A673 (cell line): Measurements from ENCODE around the gene NHERF1. TPM values are rescaled to one million over a fixed set of nuclear protein-coding genes. Genes with fewer than 3 reads are reported as not detected.

Source experiments
- BruUV-seq: library from RNA; stranded (reverse); fragments of 400-500 nt; replicated peaks from 2 replicates; lab custom pipeline; 2021; lab: Mats Ljungman, UMichigan
- CTCF ChIA-PET: fragments of 300-600 bp; sonication (Branson Sonifier 250); formaldehyde crosslinking; loops from one replicate; lab custom pipeline; 2022; ENCODE audit warnings: antibody characterized with exemption; lab: Charles Lee
- POLR2A ChIA-PET: fragments of 300-600 bp; sonication (Branson Sonifier 250); formaldehyde crosslinking; loops from one replicate; lab custom pipeline; 2022; ENCODE audit warnings: antibody characterized with exemption; ENCODE audit not compliant: low non-redundant PET; lab: Charles Lee
- DNase-seq: peaks from one replicate; pipeline ENCODE4 v3.0.0-alpha.2; 2015; ENCODE audit warnings: low spot score
- H3K27ac ChIP-seq: fragments of 200-600 bp; sonication (generic); 2 replicates; pipeline ENCODE4 v1.5.1; 2016; ENCODE audit warnings: mixed run types, low read depth, mild to moderate bottlenecking, mixed read lengths, antibody characterized with exemption, low read length; ENCODE audit not compliant: poor library complexity, severe bottlenecking
- H3K27me3 ChIP-seq: fragments of 200-600 bp; sonication (generic); replicated peaks from 2 replicates; pipeline ENCODE4 v1.6.1; 2017; ENCODE audit warnings: mixed run types, low read depth, mild to moderate bottlenecking, mixed read lengths, antibody characterized with exemption, low read length; ENCODE audit not compliant: insufficient read depth, poor library complexity
- H3K36me3 ChIP-seq: fragments of 200-600 bp; sonication (generic); 2 replicates; pipeline ENCODE4 v1.6.1; 2016; ENCODE audit warnings: mixed run types, mild to moderate bottlenecking, mixed read lengths, antibody characterized with exemption, low read length; ENCODE audit not compliant: insufficient read depth, poor library complexity, severe bottlenecking
- H3K4me1 ChIP-seq: fragments of 200-600 bp; sonication (generic); 2 replicates; pipeline ENCODE4 v1.6.1; 2017; ENCODE audit warnings: mixed run types, mild to moderate bottlenecking, mixed read lengths, antibody characterized with exemption, low read length; ENCODE audit not compliant: insufficient read depth, poor library complexity, severe bottlenecking
- H3K4me3 ChIP-seq: fragments of 200-600 bp; sonication (generic); 2 replicates; pipeline ENCODE4 v1.5.1; 2016; ENCODE audit warnings: low read depth, mixed run types, mild to moderate bottlenecking, mixed read lengths, low read length; ENCODE audit not compliant: poor library complexity, severe bottlenecking
- H3K9me3 ChIP-seq: fragments of 200-600 bp; sonication (generic); 2 replicates; pipeline ENCODE4 v1.6.1; 2016; ENCODE audit warnings: mixed run types, low read depth, mild to moderate bottlenecking, mixed read lengths, antibody characterized with exemption, low read length; ENCODE audit not compliant: poor library complexity, severe bottlenecking
- CTCF ChIP-seq: fragments of 300-800, 200-600 bp; sonication (generic); conservative IDR thresholded peaks from 2 replicates; pipeline ENCODE4 v1.5.1; 2017; ENCODE audit warnings: low read depth, mild to moderate bottlenecking, antibody characterized with exemption, low read length, moderate library complexity, mixed read lengths
- EZH2 ChIP-seq: fragments of 200-600 bp; sonication (generic); IDR thresholded peaks from 2 replicates; pipeline ENCODE4 v1.6.1; 2017; ENCODE audit warnings: borderline replicate concordance, low read depth, mild to moderate bottlenecking, mixed read lengths, antibody characterized with exemption, low read length; ENCODE audit not compliant: poor library complexity, severe bottlenecking
- intact Hi-C: fragments of 100-400 bp; cut with micrococcal nuclease; formaldehyde crosslinking; loops from one replicate; pipeline ENCODE4 v1.10.0; 2022; ENCODE audit not compliant: unreplicated experiment
- total RNA-seq: library from RNA; stranded (reverse); gene quantifications from 2 replicates; pipeline ENCODE4 v1.2.3, GENCODE V29; 2021

Gene NHERF1
- total RNA-seq, 1 experiment from 2014 or later, result 33.8 TPM

- peaks cover 15% of the 10 kb centered on the region for H3K4me1 ChIP-seq
- intact Hi-C loops, result no loop called here
- H3K4me3 ChIP-seq, result no peak overlapping the region
- no peak for TF ChIP-seq CTCF
- TF ChIP-seq EZH2, result no peak
- CTCF ChIA-PET, result no interaction called here
- BruUV-seq, result no TSS peak
- POLR2A ChIA-PET, result no interaction called here
- H3K27ac ChIP-seq, result no peak overlapping the region
- DNase-seq, result no peak
- H3K27me3 ChIP-seq, result peaks cover 53% of the 10 kb centered on the region
- H3K36me3 ChIP-seq, result no peaks in the 10 kb centered on the region
- no peaks in the 10 kb centered on the region for H3K9me3 ChIP-seq
Observed at GRCh38 chr17:74733365-74734122, 14.9 kb upstream of the NHERF1 start.

DNA sequence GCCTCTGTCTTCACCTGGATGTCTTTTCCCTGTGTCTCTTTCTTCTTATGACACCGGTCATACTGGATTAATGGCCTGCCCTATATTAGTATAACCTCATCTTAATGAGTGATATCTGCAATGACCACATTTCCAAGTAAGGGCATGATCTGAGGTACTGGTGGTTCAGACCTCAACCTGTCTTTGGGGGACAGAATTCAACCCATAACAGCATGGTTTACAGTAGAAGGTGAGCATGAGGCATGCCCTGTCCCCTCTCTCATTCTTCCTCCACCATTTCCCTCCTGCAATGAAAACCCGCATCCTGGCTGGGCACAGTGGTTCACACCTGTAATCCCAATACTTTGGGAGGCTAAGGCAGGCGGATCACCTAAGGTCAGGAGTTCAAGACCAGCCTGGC is 14.2 kb upstream of the NHERF1 start:
- intact Hi-C loops, result no loop called here
- Histone ChIP-seq H3K27ac (no peak overlapping the region), H3K9me3 (no peaks in the 10 kb centered on the region), H3K27me3 (peaks cover 59% of the 10 kb centered on the region), H3K4me1 (peaks cover 16% of the 10 kb centered on the region), H3K36me3 (no peaks in the 10 kb centered on the region), H3K4me3 (no peak overlapping the region)
- ChIA-PET POLR2A (no interaction called here), CTCF (no interaction called here)
- DNase-seq, result no peak
- no peak for TF ChIP-seq CTCF
- no peak for TF ChIP-seq EZH2
- BruUV-seq, result no TSS peak

DNA sequence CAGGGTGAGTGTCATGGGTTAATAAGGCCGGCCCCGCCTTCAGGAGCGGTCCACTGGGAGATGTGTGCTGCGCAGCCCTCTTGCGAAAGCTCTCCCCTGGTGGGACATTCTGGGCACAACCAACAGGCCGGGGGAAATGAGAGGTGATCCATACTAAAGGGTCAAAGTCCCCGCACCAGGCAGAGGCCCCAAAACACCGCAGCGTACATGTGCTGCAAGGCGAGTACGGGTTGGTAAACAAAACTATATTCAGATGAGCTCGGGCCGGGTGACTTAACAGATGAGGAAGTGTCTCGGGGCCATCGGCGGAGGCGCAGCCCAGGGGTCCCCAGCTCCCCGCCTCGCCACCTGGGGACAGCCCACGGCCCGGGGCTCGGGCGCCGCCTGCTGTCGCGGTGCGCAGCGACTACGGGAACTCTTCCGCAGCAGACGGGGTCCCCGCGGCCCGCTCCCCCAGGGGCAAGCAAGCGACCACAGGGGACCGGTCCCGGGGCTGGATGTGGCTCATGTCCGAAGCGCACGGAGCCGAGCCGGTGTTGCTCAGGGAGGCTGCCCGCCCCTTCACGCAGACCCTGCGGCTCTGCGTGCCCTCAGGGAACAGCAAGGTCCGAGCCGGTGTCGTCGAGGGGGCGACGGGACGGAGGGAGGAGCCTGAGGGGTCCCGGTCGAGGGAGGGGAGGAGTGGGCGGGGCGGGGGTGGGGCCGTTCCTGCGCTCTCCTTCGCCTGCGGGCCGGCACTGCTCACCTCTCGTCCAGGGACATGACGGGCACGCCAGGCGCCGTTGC is 11.7 kb upstream of the NHERF1 start, which contains the start of gene RAB37:
RAB37 (plus strand) TSS at position 744 of the 786 bp plus-strand sequence; CDS start at position 761, 17 bp downstream.
- ChIA-PET POLR2A (interaction anchor here (0.6 kb wide), 1 partner anchor 170 kb away, joined by 3 read pairs; no protein-coding TSS in a partner anchor), CTCF (interaction anchor here (0.5 to 2.9 kb wide), 9 partner anchors 9 to 303 kb away, joined by 3 to 19 read pairs (median 4); partner anchors contain the start of gene FDXR)
- BruUV-seq, result no TSS peak
- Histone ChIP-seq H3K36me3 (no peaks in the 10 kb centered on the region), H3K9me3 (no peaks in the 10 kb centered on the region), H3K4me1 (peaks cover 16% of the 10 kb centered on the region), H3K27me3 (peaks cover 63% of the 10 kb centered on the region), H3K4me3 (peak within 1 kb of the TSS; percentile 30), H3K27ac (no peak within 1 kb of the TSS)
- no peak for DNase-seq
- intact Hi-C loops, result loop anchor here (1.0 kb wide), 1 partner anchor 79 kb away; no protein-coding TSS in a partner anchor
- peak; percentile 59 for TF ChIP-seq CTCF
- peak; percentile 75 for TF ChIP-seq EZH2
